Astrocyte (in vitro differentiated cells and primary cell): Measurements from ENCODE around the gene CHEK2.

ENCODE experiments used
- EZH2 ChIP-seq: IDR thresholded peaks from 2 replicates; pipeline ENCODE4 v1.6.1; 2012; ENCODE audit warnings: mild to moderate bottlenecking, low read length, inconsistent platforms; ENCODE audit not compliant: insufficient read depth
- TF ChIP-seq, protein P1 (sequence below): IDR thresholded peaks from 2 replicates; pipeline ENCODE4 v1.5.1; 2011; ENCODE audit warnings: low read depth, mild to moderate bottlenecking, inconsistent platforms, low read length, moderate library complexity; ENCODE audit not compliant: insufficient read depth

GRCh38 chr22:28728621-28729313 lies 12.9 kb downstream of the CHEK2 start:
- TF ChIP-seq, protein P1, sequence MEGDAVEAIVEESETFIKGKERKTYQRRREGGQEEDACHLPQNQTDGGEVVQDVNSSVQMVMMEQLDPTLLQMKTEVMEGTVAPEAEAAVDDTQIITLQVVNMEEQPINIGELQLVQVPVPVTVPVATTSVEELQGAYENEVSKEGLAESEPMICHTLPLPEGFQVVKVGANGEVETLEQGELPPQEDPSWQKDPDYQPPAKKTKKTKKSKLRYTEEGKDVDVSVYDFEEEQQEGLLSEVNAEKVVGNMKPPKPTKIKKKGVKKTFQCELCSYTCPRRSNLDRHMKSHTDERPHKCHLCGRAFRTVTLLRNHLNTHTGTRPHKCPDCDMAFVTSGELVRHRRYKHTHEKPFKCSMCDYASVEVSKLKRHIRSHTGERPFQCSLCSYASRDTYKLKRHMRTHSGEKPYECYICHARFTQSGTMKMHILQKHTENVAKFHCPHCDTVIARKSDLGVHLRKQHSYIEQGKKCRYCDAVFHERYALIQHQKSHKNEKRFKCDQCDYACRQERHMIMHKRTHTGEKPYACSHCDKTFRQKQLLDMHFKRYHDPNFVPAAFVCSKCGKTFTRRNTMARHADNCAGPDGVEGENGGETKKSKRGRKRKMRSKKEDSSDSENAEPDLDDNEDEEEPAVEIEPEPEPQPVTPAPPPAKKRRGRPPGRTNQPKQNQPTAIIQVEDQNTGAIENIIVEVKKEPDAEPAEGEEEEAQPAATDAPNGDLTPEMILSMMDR, result no peak
- no peak for TF ChIP-seq EZH2
